ENCODE results near the gene DNAH14.

- TF ChIP-seq EP300 (conservative IDR thresholded peaks at IDR 0.05; ENCODE audit: poor library complexity, severe bottlenecking), result no peak
- TF ChIP-seq CTCF (IDR thresholded peaks at IDR 0.05; ENCODE audit: poor library complexity, severe bottlenecking), result no peak
- TF ChIP-seq POLR2AphosphoS5 (IDR thresholded peaks at IDR 0.05), result no peak
- TF ChIP-seq TAF1 (IDR thresholded peaks at IDR 0.05; ENCODE audit: low read depth), result no peak
- no peak for TF ChIP-seq EZH2 (IDR thresholded peaks at IDR 0.05; ENCODE audit: borderline replicate concordance, insufficient read depth, low read length, poor library complexity, severe bottlenecking)
- TF ChIP-seq MXI1 (conservative IDR thresholded peaks at IDR 0.05; ENCODE audit: poor library complexity, severe bottlenecking), result no peak
- no peak for TF ChIP-seq RAD21 (conservative IDR thresholded peaks at IDR 0.05)
These were observed 437.1 kb downstream of the DNAH14 start for GRCh38 chr1:225366552-225366951.
